ENCODE results near the gene PEX14.

PEX14 gene

GRCh38 chr1:10637400-10637799, 162.7 kb downstream of the PEX14 start:
- no peak for DNase-seq

DNA sequence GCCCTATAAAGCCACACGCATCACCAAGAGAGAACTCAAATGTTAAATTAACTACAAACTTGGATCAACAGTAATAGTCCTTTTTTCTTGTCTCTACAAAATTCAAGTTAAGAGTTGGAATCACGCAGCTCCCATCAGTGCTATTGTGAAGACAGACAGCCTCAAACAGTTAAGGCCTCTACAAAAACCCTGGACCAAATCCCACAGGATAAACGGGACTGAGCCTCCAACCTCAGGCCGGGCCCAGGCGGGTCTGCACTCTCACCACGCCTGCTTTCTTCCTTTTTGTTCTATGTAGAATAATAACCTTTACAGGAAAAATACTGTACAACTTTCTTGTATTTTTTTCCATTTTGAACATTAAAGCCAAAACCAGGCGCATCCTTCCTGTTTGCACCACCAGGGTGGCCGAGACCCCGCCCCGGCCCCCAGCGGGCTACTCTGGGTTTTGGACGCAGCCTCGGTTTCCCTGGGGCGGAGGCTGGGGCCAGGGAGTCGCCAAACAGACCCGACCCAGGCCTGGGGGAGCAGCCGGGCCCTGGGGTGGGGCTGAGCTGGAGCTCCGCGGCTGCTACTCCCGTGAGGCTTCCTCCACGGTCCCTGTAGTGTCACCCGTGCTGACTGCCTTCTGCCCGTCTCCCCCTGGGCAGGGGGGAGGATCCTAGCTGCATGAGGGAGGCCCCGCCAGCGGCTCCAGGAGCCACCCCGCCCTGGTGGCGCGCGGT, 163.2 kb downstream of the PEX14 start:
- DNase-seq: no peak

GRCh38 chr1:10638559-10639005, 163.8 kb downstream of the PEX14 start:
- DNase-seq: no peak

DNA sequence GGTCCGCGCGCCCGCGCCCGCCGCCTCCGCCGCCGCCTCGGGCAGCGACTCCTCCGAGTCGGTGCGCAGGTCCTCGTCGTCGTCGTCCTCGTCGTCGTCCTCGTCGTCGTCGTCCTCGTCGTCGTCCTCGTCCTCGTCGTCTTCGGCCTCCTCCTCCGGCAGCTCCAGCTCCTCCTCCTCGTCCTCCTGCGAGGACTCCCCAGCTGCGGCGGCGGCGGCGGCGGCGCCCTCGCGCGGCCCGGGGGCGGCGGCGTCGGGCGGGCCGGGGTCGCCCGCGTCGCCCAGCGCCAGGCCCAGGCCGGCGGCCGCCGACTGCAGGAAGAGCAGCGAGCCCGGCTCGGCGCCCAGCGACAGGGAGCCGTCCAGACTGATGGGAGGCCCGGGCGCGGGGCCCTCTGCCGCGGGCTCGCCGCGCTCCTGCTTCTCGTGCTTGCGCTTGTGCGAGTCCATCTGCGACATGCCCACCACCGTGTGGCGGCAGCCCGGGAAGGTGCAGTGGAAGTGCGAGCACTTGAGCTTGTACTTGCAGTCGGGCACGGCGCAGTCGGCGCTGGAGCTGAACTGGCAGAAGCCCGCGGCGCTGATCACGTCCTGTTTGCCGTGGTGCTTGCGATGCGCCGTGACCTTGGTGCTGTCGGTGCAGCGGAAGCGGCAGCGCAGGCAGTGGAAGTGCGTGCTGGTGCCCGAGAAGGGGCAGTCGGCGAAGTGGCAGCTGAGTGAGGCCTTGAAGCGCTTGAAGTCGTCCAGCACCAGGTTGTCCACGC, 164.4 kb downstream of the PEX14 start:
- no peak for DNase-seq

DNA sequence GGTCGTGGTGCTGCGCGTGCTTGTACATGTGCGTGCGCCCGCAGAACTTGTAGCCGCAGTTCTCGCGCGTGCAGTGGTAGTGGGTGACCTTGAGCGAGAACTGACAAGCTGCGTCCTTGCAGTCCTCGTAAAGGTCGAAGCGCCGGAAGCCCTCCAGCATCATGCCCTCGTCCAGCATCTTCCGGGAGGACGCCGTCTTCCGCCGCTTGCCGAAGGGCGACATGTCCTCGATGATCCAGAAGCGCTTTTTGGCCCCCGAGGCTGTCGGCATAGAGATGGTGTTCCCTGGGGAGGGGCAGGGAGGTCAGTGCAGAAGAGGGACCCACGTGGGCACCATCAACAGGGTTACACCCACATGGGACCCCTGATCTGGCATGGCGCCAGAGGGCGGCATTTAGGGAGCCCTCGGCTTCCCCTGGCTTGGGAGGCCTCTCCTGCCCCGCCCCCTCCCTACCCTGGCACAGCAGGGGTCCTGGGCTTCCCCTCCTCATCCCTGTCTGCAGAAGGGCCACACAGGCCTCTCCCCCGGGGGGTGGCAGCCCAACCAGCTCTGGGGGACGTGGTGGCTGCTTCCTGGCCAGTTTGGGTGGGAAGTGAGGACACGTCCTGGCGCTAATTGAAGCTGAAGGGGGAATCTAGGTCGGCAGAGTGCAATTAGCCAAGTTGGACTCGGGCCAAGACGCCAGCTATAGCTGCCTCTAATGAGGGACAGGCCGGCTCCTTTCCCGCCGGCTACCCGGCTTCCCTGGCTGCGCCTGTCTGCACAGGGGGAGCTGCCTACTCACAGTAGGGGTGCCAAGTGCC, 165.2 kb downstream of the PEX14 start:
- no peak for DNase-seq

GRCh38 chr1:10640843-10641553, 166.2 kb downstream of the PEX14 start:
- no peak for DNase-seq

- no peak for DNase-seq
Observed at GRCh38 chr1:10641976-10642375, 167.2 kb downstream of the PEX14 start.

DNA sequence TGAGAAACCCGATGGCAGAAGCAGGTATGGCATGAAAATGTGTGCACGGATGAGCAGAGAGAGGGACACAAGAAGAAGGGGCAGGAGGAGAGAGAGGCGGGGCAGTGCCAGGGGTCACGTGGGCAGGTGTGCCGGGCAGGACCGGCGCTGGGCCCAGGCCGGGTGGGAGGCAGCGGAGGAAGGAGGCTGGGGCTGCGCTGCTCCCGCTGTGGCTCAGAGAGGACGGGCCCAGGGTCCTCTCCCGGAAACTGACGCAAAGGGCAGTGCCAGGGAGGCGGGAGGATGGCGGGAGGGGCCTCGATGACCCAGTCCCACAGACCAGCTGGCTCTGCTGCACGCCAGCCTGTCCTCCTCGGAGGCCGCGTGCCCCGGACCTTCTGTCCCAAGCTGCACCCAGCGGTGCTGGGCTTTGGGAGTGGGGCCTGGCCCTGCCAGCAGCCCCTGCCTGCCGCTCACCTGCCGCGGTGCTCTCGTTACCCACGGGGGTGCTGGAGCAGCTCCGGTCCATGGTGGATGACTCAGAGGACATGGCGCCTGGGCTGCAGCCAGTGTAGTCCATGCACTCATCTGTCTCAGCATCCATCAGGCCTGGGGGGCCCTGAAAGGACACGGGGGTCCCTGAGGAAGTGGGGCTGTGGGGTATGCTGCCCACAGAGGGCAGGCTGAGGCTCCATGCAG, 167.8 kb downstream of the PEX14 start:
- DNase-seq: no peak

DNA sequence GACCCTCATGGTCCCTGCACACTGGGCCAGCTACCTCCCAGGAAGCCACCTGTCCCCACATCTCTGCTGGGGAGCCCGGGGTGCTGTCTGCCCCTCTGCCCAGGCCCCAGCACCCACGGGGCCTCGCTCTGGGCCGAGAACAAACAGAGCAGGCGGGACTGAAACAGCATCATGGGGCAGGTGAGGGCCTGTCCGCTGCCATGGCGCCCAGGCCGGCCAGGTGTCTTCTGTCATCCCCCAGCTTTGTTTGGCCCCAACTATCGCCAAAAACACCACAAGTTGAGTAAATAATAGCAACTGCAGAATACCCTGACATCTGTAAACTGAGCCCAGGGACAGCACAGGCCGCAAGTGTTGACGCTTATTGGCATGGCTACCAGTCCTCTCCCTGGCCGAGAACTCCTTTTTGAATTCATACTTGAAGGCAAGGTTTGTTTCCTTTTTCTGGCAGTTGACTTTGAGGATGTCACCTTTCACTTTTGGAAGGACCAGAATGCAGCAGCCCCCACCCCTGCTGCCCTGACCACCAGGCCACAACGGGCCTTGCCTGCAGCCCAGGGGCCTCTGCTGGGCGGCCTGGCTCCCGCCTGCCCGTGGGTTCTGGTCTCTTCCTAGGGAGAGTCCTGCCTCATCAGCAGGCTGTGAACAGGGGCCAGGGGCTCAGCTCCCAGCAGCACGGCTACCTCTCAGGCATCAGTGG, 169.0 kb downstream of the PEX14 start:
- DNase-seq: no peak

- peak; percentile 20 for DNase-seq
Observed at GRCh38 chr1:10644307-10645128, 169.8 kb downstream of the PEX14 start.

GRCh38 chr1:10646347-10646861, 171.7 kb downstream of the PEX14 start:
- no peak for DNase-seq

- no peak for DNase-seq
Observed at GRCh38 chr1:10647414-10648170, 172.8 kb downstream of the PEX14 start.

GRCh38 chr1:10648689-10649516, 174.2 kb downstream of the PEX14 start:
- no peak for DNase-seq

- DNase-seq: no peak
Observed at GRCh38 chr1:10649517-10650201, 174.9 kb downstream of the PEX14 start.

GRCh38 chr1:10650556-10651388, 176.0 kb downstream of the PEX14 start:
- DNase-seq: no peak

GRCh38 chr1:10651389-10651766, 176.6 kb downstream of the PEX14 start:
- DNase-seq: no peak

- no peak for DNase-seq
Observed at GRCh38 chr1:10651793-10652192, 177.0 kb downstream of the PEX14 start.
